H1 (cell line): ENCODE measurements around the gene DCDC2C. TPM values are rescaled to one million over a fixed set of nuclear protein-coding genes. Genes with fewer than 3 reads are reported as not detected.
A peak's percentile ranks its signal among the peaks of the same experiment; 100 is the strongest.

ENCODE experiments used
- CTCF ChIA-PET: fragments of 300-600 bp; sonication (Branson Sonifier 250); formaldehyde crosslinking; loops from one replicate; lab custom pipeline; 2021; ENCODE audit not compliant: partially characterized antibody; lab: Charles Lee
- POLR2A ChIA-PET: fragments of 300-600 bp; sonication (Branson Sonifier 250); formaldehyde crosslinking; loops from one replicate; lab custom pipeline; 2021; ENCODE audit warnings: inconsistent platforms; ENCODE audit not compliant: partially characterized antibody; lab: Charles Lee
- DNase-seq, 2 experiments: peaks; one replicate each; pipeline versions ENCODE4 v3.0.0 to v3.0.0-alpha.2; 2010 to 2022; ENCODE audit warnings: low spot score in 2 of 2, low read depth in 1 of 2, mixed read lengths in 1 of 2
- FAIRE-seq: peaks from 2 replicates; lab custom pipeline; 2011; peaks lifted over from hg19 to GRCh38; lab: Jason Lieb, UNC
- H2AFZ ChIP-seq: 2 replicates; pipeline ENCODE4 v1.8.1; 2012; ENCODE audit warnings: low read length, inconsistent platforms
- H2AK5ac ChIP-seq: 2 replicates; pipeline ENCODE4 v1.6.1; 2013; ENCODE audit warnings: low read depth, low read length
- H2BK120ac ChIP-seq: replicated peaks from 2 replicates; pipeline ENCODE3; 2013; ENCODE audit warnings: low read depth, low read length, inconsistent platforms
- H2BK12ac ChIP-seq: 2 replicates; pipeline ENCODE4 v1.6.1; 2013; ENCODE audit warnings: low read depth, low read length
- H2BK15ac ChIP-seq: 2 replicates; pipeline ENCODE4 v1.6.1; 2013; ENCODE audit warnings: low read length
- H2BK20ac ChIP-seq: 2 replicates; pipeline ENCODE4 v1.6.1; 2013; ENCODE audit warnings: low read length
- H2BK5ac ChIP-seq: 2 replicates; pipeline ENCODE4 v1.6.1; 2013; ENCODE audit warnings: low read depth, low read length
- H3K14ac ChIP-seq: 2 replicates; pipeline ENCODE4 v1.6.1; 2013; ENCODE audit warnings: inconsistent platforms; ENCODE audit not compliant: insufficient read length
- H3K18ac ChIP-seq: 2 replicates; pipeline ENCODE4 v1.6.1; 2013; ENCODE audit warnings: low read length; ENCODE audit errors: extremely low read depth
- H3K23ac ChIP-seq: 2 replicates; pipeline ENCODE4 v1.6.1; 2013; ENCODE audit warnings: inconsistent platforms; ENCODE audit not compliant: insufficient read length
- H3K23me2 ChIP-seq: 2 replicates; pipeline ENCODE4 v1.6.1; 2013; ENCODE audit warnings: low read depth, low read length
- H3K27ac ChIP-seq: 2 replicates; pipeline ENCODE4 v1.6.1; 2011; ENCODE audit warnings: low read depth, low read length, inconsistent platforms
- H3K27me3 ChIP-seq, 4 experiments: replicated peaks in 1 of 4; 1 replicate in 1 of 4; 2 replicates in 3 of 4; pipeline versions ENCODE4 v1.6.1 to v1.8.1; 2011 to 2013; ENCODE audit warnings: low read length in 3 of 4, mild to moderate bottlenecking in 3 of 4, inconsistent platforms in 2 of 4, mixed read lengths in 2 of 4, moderate library complexity in 1 of 4; ENCODE audit not compliant: control insufficient read depth in 3 of 4, insufficient read depth in 3 of 4; ENCODE audit errors: extremely low read depth in 1 of 4
- H3K36me3 ChIP-seq, 4 experiments: 2 replicates each; pipeline versions ENCODE4 v1.6.1 to v1.8.1; 2011 to 2013; ENCODE audit warnings: mild to moderate bottlenecking in 4 of 4, low read length in 3 of 4, moderate library complexity in 2 of 4, control low read depth in 1 of 4, inconsistent platforms in 1 of 4; ENCODE audit not compliant: insufficient read depth in 4 of 4, control insufficient read depth in 2 of 4
- H3K4ac ChIP-seq: replicated peaks from 2 replicates; pipeline ENCODE3; 2013; ENCODE audit warnings: low read length, low read depth, mixed read lengths, inconsistent platforms; ENCODE audit not compliant: insufficient read length
- H3K4me1 ChIP-seq, 4 experiments: replicated peaks in 1 of 4; 1 replicate in 1 of 4; 2 replicates in 3 of 4; pipeline versions ENCODE4 v1.6.1 to v1.8.1; 2011 to 2013; ENCODE audit warnings: low read length in 3 of 4, inconsistent platforms in 2 of 4, mixed read lengths in 1 of 4; ENCODE audit not compliant: insufficient read depth in 4 of 4, control insufficient read depth in 3 of 4
- H3K4me2 ChIP-seq, 2 experiments: 2 replicates each; pipeline versions ENCODE4 v1.6.1 to v1.8.1; 2011 to 2013; ENCODE audit warnings: low read depth in 2 of 2, low read length in 2 of 2, control low read depth in 1 of 2, inconsistent platforms in 1 of 2, mild to moderate bottlenecking in 1 of 2; ENCODE audit not compliant: insufficient read depth in 1 of 2
- H3K4me3 ChIP-seq, 4 experiments: fragments of 200-600, 300-600 bp in 1 of 4; sonication (generic), shearing (Covaris generic), sonication (Bioruptor Twin) in 1 of 4; 2 replicates each; pipeline versions ENCODE4 v1.5.1 to v1.8.1; 2011 to 2016; ENCODE audit warnings: low read length in 4 of 4, low read depth in 3 of 4, control low read depth in 2 of 4, inconsistent platforms in 2 of 4, mild to moderate bottlenecking in 2 of 4, mixed read lengths in 1 of 4, moderate library complexity in 1 of 4; ENCODE audit not compliant: insufficient read depth in 2 of 4; ENCODE audit errors: extremely low read depth in 1 of 4
- H3K56ac ChIP-seq: replicated peaks from 2 replicates; pipeline ENCODE3; 2013; ENCODE audit warnings: low read depth, mild to moderate bottlenecking, mixed read lengths, low read length, inconsistent platforms; ENCODE audit not compliant: insufficient read length
- H3K79me1 ChIP-seq: 2 replicates; pipeline ENCODE4 v1.6.1; 2013; ENCODE audit warnings: low read depth, low read length, control low read depth
- H3K79me2 ChIP-seq, 2 experiments: 2 replicates each; pipeline versions ENCODE4 v1.6.1 to v1.8.1; 2012 to 2013; ENCODE audit warnings: low read length in 2 of 2, mild to moderate bottlenecking in 2 of 2, inconsistent platforms in 1 of 2; ENCODE audit not compliant: insufficient read depth in 2 of 2, control insufficient read depth in 1 of 2
- H3K9ac ChIP-seq, 4 experiments: replicated peaks in 1 of 4; 1 replicate in 1 of 4; 2 replicates in 3 of 4; pipeline versions ENCODE4 v1.6.1 to v1.8.1; 2011 to 2013; ENCODE audit warnings: low read depth in 3 of 4, low read length in 3 of 4, control low read depth in 2 of 4, mild to moderate bottlenecking in 2 of 4, moderate library complexity in 2 of 4, inconsistent platforms in 1 of 4; ENCODE audit errors: extremely low read depth in 1 of 4
- H3K9me3 ChIP-seq, 2 experiments: 2 replicates each; pipeline versions ENCODE4 v1.6.1 to v1.8.1; 2012 to 2013; ENCODE audit warnings: mild to moderate bottlenecking in 2 of 2, moderate library complexity in 2 of 2, control low read depth in 1 of 2, inconsistent platforms in 1 of 2, low read depth in 1 of 2, low read length in 1 of 2, mixed read lengths in 1 of 2; ENCODE audit not compliant: insufficient read depth in 2 of 2
- H4K20me1 ChIP-seq, 2 experiments: replicated peaks in 1 of 2; 2 replicates each; pipeline versions ENCODE3 to v1.8.1; 2011 to 2013; ENCODE audit warnings: inconsistent platforms in 2 of 2, low read length in 2 of 2, mild to moderate bottlenecking in 1 of 2; ENCODE audit not compliant: insufficient read depth in 2 of 2, control insufficient read depth in 1 of 2
- H4K5ac ChIP-seq: 2 replicates; pipeline ENCODE4 v1.6.1; 2013; ENCODE audit warnings: low read length, low read depth, mixed read lengths, inconsistent platforms; ENCODE audit not compliant: insufficient read length
- H4K8ac ChIP-seq: 2 replicates; pipeline ENCODE4 v1.8.0; 2013; ENCODE audit warnings: mild to moderate bottlenecking, moderate library complexity, low read length, inconsistent platforms; ENCODE audit not compliant: insufficient read depth; ENCODE audit errors: extremely low read depth
- H4K91ac ChIP-seq: replicated peaks from 2 replicates; pipeline ENCODE3; 2013; ENCODE audit warnings: low read length, mixed read lengths, inconsistent platforms; ENCODE audit not compliant: insufficient read length
- BRCA1 ChIP-seq: IDR thresholded peaks from 2 replicates; pipeline ENCODE4 v1.6.1; 2012; ENCODE audit warnings: low read depth, low read length, improper control_type of control experiment
- CREB1 ChIP-seq: IDR thresholded peaks from 2 replicates; pipeline ENCODE4 v1.6.1; 2012; ENCODE audit warnings: inconsistent platforms
- CTBP2 ChIP-seq: IDR thresholded peaks from 2 replicates; pipeline ENCODE4 v1.7.0; 2011; ENCODE audit warnings: borderline replicate concordance, mild to moderate bottlenecking, moderate library complexity, mixed read lengths, low read length; ENCODE audit not compliant: insufficient read depth, insufficient read length
- KDM1A ChIP-seq: fragments of 200-600, 300-600 bp; sonication (generic); IDR thresholded peaks from 2 replicates; pipeline ENCODE4 v1.7.1; 2016; ENCODE audit warnings: mild to moderate bottlenecking, low read length, borderline replicate concordance
- KDM4A ChIP-seq: IDR thresholded peaks from one replicate; pipeline ENCODE4 v1.7.1; 2012; ENCODE audit warnings: low read depth, mild to moderate bottlenecking, moderate library complexity, low read length, inconsistent platforms; ENCODE audit not compliant: severe bottlenecking
- RXRA ChIP-seq: IDR thresholded peaks from 2 replicates; pipeline ENCODE4 v1.6.1; 2011; ENCODE audit warnings: low read depth, mild to moderate bottlenecking, low read length, moderate library complexity; ENCODE audit not compliant: insufficient read depth
- SIX5 ChIP-seq: IDR thresholded peaks from 2 replicates; pipeline ENCODE4 v1.6.1; 2011; ENCODE audit warnings: mild to moderate bottlenecking, low read depth, low read length
- TEAD4 ChIP-seq: IDR thresholded peaks from 2 replicates; pipeline ENCODE4 v1.6.1; 2012; ENCODE audit warnings: low read depth, low read length, inconsistent platforms, mixed read lengths
- WGBS, 2 experiments: shearing (Covaris generic) in 1 of 2; methylation state at CpG; one replicate each; pipeline versions ENCODE4 v1.1.6 to v1.1.7; 2013 to 2015; ENCODE audit warnings: low lambda C conversion rate in 2 of 2, mixed read lengths in 2 of 2, inconsistent platforms in 1 of 2, low coverage in 1 of 2, missing lambda C conversion rate in 1 of 2; ENCODE audit not compliant: insufficient replicate concordance in 2 of 2, insufficient coverage in 1 of 2, insufficient read length in 1 of 2; ENCODE audit errors: extremely low coverage in 1 of 2, missing lambda C conversion rate in 1 of 2; 5-methylcytosine and 5-hydroxymethylcytosine counted together
- polyA plus RNA-seq, 7 experiments: library from polyadenylated mRNA; depleted of rRNA in 3 of 7; stranded (reverse) in 5 of 7; unstranded in 2 of 7; fragments of >200 nt in 5 of 7; fragments of 200-250 nt in 2 of 7; gene quantifications; 1 replicate in 5 of 7; 2 replicates in 1 of 7; 4 replicates in 1 of 7; pipeline versions ENCODE4 v1.2.1 to v1.2.3, GENCODE V29; 2011 to 2013; ENCODE audit warnings: missing spikeins in 2 of 7, mixed read lengths in 2 of 7
- total RNA-seq: library from RNA; stranded (reverse); fragmentation: NEBNext Ultra II Directional; extraction: Animal tissue kit (Norgen Biotek cat#: 25700); gene quantifications from 2 replicates; pipeline ENCODE4 v1.2.1, GENCODE V29; 2021
- TF ChIP-seq, protein P1 (sequence below), 3 experiments: IDR thresholded peaks; 1 replicate in 2 of 3; 2 replicates in 1 of 3; pipeline versions ENCODE4 v1.5.1 to v1.6.1; 2011; ENCODE audit warnings: low read length in 3 of 3, mild to moderate bottlenecking in 3 of 3, inconsistent platforms in 2 of 3, low read depth in 1 of 3, moderate library complexity in 1 of 3; ENCODE audit not compliant: insufficient read depth in 1 of 3; ENCODE audit errors: control extremely low read depth in 1 of 3

The DCDC2C gene
- total and polyA plus RNA-seq, 2 of the 8 experiments (the other 6 are each of a cell fraction or from before 2014, with no cell fraction given) = 0.50 TPM; not detected in 1

DNA sequence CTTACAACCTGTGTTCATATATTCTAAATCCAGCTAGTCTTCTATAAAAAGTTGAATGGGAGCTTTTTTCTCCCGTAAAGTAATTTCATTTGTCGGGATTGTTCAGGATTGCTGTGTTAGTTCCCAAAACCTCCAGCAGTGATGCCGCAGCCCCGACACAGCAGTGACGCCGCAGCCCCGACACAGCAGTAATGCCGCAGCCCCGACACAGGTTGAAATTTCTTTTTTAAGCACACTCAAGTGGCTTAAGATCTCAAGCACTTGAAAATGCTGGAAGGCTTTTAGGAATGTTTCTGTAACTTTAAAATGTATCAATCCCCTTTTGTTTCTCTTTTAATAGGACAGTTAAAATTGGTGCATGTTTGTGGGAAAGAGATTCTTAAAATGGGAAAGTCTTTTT is 145.4 kb downstream of the DCDC2C start:
- FAIRE-seq (no peak), DNase-seq (no peak)
- Histone ChIP-seq H3K4ac (no peak overlapping the region), H2AFZ (peak overlapping the region; percentile 62), H3K79me2 (no peaks in the 10 kb centered on the region), H2BK20ac (no peak overlapping the region), H2BK15ac (no peak overlapping the region), H3K27me3 (no peaks in the 10 kb centered on the region), H3K4me3 (no peak overlapping the region), H3K27ac (no peak overlapping the region), H3K9me3 (peaks cover 7 to 8% of the 10 kb centered on the region in 2 experiments), H4K20me1 (no peaks in the 10 kb centered on the region), H2BK120ac (no peak overlapping the region), H3K4me2 (no peak overlapping the region), H3K23ac (no peak overlapping the region), H4K5ac (no peak overlapping the region), H3K36me3 (no peaks in the 10 kb centered on the region; a peak in 1 of 8 replicates), H3K4me1 (no peaks in the 10 kb centered on the region), H3K9ac (no peak overlapping the region), H3K14ac (no peak overlapping the region), H4K8ac (no peak overlapping the region), H3K79me1 (no peaks in the 10 kb centered on the region), H3K56ac (no peak overlapping the region), H2AK5ac (no peak overlapping the region), H3K23me2 (no peaks in the 10 kb centered on the region), H3K18ac (no peak overlapping the region), H2BK5ac (no peak overlapping the region), H2BK12ac (no peak overlapping the region), H4K91ac (no peak overlapping the region)
- no peak for TF ChIP-seq BRCA1
- no peak for TF ChIP-seq RXRA
- no peak for TF ChIP-seq KDM4A
- no peak for TF ChIP-seq CTBP2
- TF ChIP-seq TEAD4 = no peak
- no peak for TF ChIP-seq CREB1
- no peak for TF ChIP-seq SIX5
- no peak for TF ChIP-seq KDM1A
- TF ChIP-seq, protein P1, sequence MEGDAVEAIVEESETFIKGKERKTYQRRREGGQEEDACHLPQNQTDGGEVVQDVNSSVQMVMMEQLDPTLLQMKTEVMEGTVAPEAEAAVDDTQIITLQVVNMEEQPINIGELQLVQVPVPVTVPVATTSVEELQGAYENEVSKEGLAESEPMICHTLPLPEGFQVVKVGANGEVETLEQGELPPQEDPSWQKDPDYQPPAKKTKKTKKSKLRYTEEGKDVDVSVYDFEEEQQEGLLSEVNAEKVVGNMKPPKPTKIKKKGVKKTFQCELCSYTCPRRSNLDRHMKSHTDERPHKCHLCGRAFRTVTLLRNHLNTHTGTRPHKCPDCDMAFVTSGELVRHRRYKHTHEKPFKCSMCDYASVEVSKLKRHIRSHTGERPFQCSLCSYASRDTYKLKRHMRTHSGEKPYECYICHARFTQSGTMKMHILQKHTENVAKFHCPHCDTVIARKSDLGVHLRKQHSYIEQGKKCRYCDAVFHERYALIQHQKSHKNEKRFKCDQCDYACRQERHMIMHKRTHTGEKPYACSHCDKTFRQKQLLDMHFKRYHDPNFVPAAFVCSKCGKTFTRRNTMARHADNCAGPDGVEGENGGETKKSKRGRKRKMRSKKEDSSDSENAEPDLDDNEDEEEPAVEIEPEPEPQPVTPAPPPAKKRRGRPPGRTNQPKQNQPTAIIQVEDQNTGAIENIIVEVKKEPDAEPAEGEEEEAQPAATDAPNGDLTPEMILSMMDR (IDR thresholded peaks at IDR 0.05; ENCODE audit: control extremely low read depth in 1 of 3, insufficient read depth in 1 of 3, low read depth in 1 of 3, low read length in 3 of 3) = no peak
- ChIA-PET CTCF (interaction anchor here (0.7 to 4.3 kb wide), 3 partner anchors 11 to 220 kb away, joined by 3 to 16 read pairs (median 3); no protein-coding TSS in a partner anchor), POLR2A (no interaction called here)
- 88% methylated on average over 9 of the region's 9 CpGs; no CpG with 5 or more reads in 1 of the 2 experiments for WGBS, 2 experiments
